HG02840 (cell line): ENCODE results near the gene CEBPZ.
A peak's percentile ranks its signal among the peaks of the same experiment; 100 is the strongest.
"Not testable (repeated sequence)": the region's sequence is repeated elsewhere in the genome, so short reads cannot be mapped to it uniquely, and the experiment has no call there.

Experiments
- ATAC-seq: cut with Tn5 transposase; IDR thresholded peaks from one replicate; pipeline ENCODE4 v1.9.1; 2021; ENCODE audit warnings: mild to moderate bottlenecking, moderate library complexity, moderate number of reproducible peaks; ENCODE audit not compliant: unreplicated experiment, low FRiP score

Gene CEBPZ

DNA sequence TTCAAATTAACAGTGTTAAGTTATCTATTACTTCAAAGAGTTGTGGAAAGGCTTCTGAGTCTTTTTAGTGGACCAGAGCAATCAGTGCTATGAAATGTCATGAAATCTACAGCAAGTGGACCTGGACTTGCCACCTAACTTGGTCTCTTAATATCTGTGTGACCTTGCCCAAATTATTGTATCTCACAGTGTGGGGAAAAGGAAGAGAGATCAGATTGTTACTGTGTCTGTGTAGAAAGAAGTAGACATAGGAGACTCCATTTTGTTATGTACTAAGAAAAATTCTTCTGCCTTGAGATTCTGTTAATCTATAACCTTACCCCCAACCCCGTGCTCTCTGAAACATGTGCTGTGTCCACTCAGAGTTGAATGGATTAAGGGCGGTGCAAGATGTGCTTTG, 6.3 kb downstream of the CEBPZ start:
- ATAC-seq: not testable (repeated sequence)

DNA sequence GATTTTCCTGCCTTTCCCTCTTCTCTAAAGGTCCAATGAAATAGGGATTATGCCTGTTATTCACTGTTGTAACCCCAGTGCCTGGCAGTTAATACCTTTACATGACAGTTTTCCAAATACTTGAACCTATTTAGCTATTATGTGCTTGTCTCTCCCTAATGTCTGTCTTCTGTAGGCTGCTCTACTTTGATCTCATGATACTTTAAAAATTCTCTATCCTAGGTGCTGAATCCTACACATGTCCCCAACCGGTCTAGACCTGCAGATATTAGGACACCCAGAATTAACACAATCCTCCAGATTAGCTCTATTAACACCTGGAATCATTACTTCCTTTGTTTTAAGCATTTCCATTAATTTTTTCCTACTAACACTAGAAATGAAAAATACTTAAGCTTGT, 7.3 kb downstream of the CEBPZ start:
- ATAC-seq: no peak

DNA sequence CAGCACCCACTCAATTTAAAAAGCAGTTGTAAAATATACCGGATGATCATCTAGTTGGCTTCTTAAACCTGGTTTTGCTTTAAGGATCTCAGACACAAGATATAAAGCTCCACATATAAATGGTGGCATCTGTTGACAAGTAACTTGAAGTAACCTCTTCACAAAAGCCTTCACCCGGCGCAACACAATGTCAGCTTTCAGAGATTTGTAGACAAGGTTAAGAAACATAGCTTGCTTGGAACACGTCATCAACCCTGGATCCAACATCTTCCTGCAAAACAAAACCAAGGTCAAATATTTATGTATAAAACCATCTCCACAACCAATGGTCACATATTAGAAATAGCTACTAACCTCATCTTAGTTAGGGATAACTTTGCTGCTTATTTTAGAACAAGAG, 8.3 kb downstream of the CEBPZ start:
- no peak for ATAC-seq

DNA sequence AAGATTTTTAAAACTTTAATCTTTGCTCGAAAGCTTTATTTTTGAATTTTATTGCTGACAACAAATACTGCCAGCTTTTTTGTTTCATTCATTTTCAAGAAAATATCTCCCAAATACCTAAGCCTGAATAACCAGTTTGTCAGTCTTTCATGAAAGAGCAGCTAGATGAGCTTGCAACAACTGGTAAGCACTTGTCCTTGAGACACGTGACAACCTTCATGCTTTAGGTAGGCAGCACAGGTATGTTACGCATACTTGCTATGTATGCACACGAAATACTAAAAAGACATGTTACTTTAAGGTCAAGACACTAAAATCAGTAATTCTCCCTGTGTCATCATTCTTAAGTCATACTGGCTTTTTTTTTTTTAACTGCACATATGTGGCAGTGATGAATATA, 12.3 kb downstream of the CEBPZ start:
- ATAC-seq: no peak

DNA sequence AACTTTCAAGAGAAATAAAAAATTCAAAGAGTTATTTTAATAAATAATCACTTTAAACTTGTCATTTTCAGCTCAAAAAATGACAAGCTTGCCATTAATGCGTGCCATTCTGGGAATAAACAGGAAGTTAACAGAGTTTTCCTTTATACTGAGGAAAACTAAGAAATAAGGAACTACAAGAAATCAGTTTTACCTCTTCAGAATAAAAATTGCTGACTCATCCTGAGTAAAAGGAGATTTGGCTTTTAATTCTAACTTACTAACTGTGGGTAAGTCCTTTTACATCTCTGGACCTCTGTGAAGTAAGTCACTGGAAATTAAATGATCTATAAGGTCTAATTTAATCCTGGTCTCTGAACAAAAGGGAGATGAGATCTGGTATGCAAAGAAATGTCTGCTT, 16.1 kb downstream of the CEBPZ start:
- no peak for ATAC-seq

DNA sequence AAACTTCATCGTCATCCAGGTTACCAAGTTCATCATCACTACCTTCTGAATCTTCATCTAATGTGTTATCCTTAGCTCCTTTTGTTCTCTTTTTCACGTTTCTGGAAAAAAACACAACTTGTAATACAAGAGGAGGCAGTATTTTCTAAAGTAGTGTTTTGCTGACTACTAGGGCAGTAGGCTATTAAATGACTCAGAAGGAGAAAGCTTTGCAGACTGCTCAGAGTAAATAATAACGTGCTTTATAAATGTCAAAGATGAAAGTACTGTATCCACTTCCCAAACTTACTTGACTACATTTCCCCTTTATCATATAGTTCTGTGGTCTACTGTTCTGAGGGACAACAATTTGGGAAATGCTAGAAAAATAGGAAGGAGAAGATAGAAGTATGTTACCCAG, 19.5 kb downstream of the CEBPZ start:
- ATAC-seq: no peak

DNA sequence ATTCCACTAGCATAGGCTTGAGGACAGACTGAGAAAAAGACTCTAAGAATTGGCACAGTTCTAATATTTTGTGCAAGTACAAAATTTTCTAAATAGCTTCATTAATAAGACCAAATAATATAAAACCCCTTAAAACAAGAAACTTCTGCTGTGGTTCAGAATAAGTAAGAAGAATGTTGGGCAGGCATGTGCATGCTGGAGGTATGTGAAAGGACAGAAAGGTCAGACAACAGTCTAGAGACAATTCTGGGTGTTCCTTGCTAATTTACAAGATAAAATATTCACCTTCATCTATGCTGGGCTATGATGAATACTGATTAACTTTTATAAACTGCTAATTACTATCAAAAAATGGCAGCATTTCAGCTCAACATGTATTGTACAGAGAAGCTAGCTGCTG, 20.2 kb downstream of the CEBPZ start:
- no peak for ATAC-seq

DNA sequence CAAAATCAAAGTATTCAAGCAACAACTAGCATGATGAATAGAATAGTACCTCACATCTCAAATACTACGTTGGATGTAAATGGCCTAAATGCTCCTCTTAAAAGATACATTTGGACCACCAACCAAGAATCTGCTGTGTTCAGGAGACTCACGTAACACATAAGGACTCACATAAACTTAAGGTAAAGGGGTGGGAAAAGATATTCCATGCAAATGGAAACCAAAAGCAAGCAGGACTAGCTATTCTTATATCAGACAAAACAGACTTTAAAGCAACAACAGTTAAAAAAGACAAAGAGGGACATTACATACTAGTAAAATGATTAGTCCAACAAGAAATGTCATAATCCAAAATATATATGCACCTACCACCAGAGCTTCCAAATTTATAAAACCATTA, 24.6 kb downstream of the CEBPZ start:
- ATAC-seq: not testable (repeated sequence)

DNA sequence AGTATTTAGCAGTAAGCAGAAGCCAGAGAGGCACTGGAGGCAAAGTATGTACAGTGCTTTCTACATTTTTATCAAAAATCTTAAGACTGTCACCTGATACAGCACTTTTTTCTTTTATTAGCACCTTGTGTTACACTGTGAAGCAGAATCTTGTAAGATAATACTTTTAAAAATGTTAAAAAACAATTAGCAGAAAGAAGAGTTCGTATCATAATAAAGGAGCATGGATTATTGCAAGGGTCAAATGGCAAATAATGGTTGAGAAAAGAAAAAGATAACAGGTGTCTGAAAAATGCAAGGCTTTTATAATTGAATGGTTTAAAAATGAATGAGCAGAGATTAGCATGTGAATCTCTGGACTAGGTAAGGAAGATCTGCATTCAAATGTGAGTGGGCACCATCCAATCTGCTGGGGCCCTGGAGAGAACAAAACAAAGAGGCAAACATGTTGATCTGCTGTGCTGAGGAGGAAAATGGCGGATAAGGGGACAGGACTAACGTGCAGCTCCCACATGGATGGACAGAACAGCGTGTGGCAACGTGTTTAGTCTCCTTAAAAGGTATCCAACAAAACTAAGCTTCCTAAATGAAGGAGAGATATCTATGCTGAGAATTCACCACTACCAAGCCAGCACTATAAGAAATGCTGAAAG, 25.6 kb downstream of the CEBPZ start:
- no peak for ATAC-seq

DNA sequence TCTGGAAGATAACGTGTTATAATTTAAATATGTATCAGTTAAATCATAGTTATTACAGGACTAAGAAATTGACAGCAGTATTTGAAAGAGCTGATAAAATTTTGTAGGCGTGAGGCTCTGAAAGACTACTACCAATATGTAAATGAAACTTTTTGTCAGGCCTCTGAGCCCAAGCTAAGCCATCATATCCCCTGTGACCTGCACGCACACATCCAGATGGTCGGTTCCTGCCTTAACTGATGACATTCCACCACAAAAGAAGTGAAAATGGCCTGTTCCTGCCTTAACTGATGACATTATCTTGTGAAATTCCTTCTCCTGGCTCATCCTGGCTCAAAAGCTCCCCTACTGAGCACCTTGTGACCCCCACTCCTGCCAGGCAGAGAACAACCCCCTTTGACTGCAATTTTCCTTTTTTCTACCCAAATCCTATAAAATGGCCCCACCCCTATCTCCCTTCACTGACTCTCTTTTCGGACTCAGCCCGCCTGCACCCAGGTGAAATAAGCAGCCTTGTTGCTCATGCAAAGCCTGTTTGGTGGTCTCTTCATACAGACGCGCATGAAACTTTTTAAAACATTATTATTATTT, 26.2 kb downstream of the CEBPZ start:
- not testable (repeated sequence) for ATAC-seq

DNA sequence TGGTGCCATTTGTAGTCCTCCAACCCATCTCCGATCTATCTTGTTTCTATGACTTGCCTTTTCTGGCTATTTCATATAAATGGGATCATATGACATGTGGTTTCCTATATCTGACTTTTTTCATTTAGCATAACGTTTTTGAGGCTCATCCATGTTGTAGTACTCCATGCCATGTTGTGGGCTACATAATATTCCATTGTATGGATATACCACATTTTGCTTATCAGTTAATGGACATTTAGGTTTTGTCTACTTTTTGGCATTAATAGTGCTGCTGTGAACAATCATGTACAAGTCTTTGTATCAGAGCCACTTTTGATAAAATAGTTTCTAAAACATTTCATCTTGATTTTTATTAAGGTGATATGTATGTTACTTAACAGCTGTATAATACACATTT, 27.7 kb downstream of the CEBPZ start:
- no peak for ATAC-seq

DNA sequence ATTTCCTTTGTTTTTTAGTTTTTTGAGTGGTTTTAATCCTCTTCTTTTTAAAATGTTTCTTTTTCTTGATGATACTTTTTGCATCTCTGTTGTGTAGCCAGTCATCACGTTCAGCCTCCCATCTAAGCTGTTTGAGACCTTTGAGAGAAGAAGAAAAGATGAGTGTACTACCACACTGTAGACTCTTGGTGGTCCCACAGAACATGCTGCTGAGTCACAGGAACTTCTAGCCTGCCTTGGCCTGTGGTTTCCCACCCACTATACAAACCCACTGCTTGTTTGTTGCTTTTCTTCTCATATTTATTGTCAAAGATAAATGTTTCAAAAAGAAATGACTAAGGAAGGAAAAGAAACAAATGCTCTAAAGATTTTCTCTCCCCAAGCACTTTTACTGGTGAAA, 29.6 kb downstream of the CEBPZ start:
- ATAC-seq: no peak

DNA sequence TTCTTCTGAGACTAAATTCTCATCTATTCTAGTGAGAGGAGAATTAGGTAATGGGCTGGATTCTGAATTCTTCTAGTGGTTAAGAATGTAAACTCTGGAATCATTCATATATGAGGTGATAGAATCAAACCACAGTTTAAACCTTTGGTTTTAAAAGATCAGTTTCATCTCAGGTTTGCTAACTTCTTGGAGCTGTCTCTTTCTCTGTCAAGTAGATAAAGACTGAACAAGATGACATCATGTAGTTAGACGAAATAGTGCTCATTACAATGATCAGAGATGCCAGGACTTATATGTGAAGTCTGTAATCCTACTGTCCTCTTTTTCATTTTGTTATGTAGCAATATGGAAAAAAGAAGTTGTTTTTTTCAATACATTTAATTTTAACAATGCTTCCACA, 30.2 kb downstream of the CEBPZ start:
- no peak for ATAC-seq

DNA sequence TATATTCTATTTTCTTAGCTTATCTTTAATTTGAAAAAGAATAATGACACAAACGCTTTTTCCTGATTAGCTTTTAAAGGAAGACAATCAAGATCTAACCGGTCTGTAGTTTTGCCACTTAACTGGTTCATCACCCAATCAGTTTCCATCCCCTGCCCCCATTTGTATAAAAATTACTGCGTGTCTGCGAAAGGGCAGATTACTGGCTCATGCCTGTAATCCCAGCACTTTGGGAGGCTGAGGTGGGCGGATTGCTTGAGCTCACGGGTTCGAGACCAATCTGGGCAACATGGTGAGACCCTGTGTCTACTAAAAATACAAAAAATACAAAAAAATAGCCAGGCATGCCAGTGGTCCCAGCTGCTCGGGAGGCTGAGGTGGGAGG, 32.7 kb downstream of the CEBPZ start:
- no peak for ATAC-seq

DNA sequence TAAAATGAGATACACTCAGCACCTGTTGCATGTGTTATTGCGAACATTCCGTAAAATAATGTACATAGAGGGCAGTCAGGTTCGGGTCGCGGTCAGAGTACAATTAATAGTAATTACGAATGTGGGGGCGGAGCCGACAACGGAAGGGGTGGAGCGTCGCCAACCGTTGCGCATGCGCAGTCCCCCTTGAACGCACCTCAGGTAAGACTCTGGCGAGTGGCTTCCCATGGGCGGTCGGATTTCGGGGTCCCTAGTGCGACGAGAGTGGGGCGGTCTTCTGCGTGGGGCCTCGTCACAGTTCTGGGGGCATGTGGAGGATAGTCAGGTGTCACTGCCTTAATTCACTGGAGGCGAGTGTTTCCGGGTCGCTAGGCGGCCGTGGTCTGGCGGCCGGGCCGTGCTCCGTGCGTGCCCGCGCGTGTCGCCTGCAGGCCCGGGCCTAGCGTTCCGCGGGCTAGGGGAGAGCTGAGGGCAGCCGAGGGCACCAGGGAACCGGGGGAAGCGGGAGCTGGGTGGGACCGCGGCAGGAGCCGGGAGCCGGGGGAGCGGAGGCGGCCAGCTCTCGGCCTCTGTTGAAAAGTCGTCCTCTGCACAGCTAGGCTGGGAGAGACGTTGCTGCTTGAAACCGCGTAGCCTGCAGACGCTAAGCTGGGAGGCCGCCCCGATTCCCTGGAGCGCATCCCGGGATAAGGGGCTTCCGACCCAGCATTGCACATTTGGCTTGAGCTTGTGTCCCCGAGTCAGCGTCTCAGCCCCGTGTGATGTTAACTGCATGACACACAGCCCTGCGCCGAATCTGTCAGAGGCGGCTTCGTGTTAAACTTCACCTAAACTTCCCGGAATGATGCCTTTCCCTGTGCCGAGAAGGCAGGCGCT, 34.8 kb downstream of the CEBPZ start, which contains the start of gene CEBPZOS:
TSS of gene CEBPZOS (plus strand) at position 177 of the 876 bp plus-strand sequence. CDS start 3,209 bp downstream, outside the sequence.
- ATAC-seq: peak; percentile 73

DNA sequence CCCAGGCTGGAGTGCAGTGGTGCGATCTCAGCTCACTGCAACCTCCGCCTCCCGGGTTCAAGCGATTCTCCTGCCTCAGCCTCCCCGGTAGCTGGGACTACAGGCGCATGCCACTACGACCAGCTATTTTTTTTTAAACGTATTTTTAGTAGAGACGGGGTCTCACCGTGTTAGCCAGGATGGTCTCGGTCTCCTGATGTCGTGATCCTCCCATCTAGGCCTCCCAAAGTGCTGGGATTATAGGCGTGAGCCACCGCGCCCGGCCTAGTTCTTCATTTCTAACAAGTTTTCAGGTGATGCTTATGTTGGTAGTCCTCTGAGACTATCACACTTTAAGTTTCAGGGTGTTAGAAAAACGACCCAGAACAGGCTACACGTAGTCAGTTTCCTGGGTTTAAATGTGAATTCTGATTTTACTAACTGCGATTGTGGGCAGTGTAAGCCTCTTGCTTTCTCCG, 35.5 kb downstream of the CEBPZ start:
- not testable (repeated sequence) for ATAC-seq

DNA sequence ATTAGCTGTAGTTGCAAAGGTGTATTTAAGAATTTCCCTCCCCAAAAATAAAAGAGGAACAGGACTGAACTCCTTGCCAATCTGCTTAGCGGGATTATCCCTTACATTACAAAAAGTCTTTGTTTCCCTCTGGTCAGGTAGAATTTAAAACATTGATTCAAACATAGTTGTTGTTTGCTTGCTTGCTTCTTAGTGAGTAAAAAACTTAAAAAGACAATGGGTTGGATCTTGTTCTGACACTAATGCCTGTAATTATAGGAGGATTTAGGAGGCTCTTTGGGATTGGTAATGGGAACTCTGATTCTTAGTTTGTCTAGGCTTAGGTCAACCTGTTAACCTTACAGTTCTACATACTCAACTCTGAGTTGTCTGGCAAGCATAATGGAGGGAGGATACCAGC, 38.8 kb downstream of the CEBPZ start:
- no peak for ATAC-seq

DNA sequence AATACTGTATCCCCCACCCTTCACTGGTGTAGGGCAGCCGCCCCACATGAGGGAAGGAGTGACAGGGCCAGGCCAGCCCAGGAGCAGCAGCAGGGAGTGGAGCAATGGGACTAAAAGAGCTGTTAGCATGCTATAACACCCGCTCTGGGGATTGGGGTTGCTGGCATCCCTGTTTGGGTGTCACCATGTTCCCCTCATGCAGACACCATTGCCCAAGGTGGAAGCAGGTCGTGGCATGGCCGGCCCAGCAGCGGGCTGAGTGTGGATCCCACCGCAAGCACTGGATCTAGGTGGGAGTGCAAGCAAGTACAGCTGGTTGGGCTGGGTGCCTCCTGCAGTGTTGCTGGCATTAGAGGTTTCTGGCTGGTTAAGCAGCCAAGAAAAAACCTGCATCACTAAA, 39.6 kb downstream of the CEBPZ start:
- no peak for ATAC-seq

DNA sequence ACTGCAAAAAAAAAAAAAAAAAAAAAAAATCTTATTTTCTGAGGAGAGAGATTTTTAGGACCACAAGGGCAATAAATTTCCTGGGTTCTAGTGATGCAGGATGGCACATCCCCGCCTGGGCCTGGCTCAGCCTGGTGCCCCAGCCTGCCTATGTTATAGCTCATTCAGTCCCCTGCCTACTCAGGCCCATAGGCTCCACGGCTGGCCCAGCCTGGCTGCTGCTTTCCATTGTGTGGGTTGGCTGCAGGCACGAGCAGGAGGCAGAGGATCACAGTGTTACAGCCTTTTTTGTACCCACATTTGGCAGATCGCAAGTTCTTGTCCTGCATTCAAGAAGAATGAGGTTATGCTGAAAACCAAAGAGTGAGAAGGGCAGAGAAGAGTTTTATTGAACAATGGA, 40.1 kb downstream of the CEBPZ start:
- no peak for ATAC-seq

DNA sequence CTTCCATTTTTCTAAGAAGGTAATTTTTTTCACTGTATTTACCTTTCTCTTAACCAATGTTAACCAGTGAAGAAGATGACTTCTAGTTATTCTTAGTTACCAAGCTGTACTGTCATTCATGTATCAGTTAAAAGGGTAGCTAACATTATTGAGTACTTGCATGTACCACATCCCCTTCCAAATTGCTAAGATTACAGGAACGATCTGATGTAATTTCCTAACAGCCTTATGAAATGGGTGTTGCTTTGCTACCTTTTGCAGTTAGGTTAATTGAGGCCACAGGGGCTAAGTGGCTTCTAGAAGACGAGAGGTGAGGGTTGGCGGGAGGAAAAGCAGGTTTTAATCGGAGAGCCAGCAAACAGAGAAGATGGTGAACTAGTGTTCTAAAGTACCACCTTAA, 41.1 kb downstream of the CEBPZ start:
- ATAC-seq: no peak

DNA sequence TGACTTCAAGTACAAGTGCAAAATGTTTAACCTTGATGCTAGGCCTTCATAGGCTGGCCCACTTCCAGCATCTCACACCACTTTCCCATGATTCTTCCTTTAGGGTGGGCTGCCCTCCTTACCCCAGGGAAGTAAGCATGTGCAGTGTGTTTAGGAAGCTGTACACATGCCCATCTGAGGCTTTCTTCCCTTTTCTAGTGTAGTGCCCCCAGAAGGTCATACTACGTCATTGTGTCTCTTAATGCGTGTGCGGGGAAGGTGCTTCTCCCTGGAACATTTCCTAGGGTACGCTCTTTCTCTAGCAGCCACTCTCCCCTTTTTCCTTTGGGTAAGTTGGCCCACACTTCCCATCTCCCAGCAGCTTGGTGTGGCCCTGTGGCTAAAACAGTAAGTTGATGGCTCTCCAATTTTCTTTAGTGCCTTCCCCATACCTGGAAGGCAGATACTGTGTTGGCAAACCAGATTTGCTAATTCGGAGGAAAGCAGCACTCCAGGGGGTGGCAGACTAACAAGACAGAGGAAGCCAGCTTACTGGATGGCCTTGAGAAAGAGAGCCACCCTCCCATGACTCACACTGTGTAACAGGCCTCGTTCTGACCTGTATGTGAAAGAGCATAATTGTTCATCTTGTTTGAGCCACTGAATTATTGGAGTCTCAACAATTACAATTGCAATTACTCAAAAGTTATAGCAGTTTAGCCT, 41.8 kb downstream of the CEBPZ start:
- no peak for ATAC-seq
